Activated T-cell treated with anti-CD3 and anti-CD28 coated beads for 1 hour (primary cell): Measurements from ENCODE around the gene IFT43.
"Not testable (repeated sequence)": the region's sequence is repeated elsewhere in the genome, so short reads cannot be mapped to it uniquely, and the experiment has no call there.

Experiments
- DNase-seq: peaks from one replicate; pipeline ENCODE4 v3.0.0-alpha.2; 2020; ENCODE audit warnings: low read depth

IFT43 gene

GRCh38 chr14:75980856-75981255, 4.7 kb upstream of the IFT43 start:
- DNase-seq, result no peak

DNA sequence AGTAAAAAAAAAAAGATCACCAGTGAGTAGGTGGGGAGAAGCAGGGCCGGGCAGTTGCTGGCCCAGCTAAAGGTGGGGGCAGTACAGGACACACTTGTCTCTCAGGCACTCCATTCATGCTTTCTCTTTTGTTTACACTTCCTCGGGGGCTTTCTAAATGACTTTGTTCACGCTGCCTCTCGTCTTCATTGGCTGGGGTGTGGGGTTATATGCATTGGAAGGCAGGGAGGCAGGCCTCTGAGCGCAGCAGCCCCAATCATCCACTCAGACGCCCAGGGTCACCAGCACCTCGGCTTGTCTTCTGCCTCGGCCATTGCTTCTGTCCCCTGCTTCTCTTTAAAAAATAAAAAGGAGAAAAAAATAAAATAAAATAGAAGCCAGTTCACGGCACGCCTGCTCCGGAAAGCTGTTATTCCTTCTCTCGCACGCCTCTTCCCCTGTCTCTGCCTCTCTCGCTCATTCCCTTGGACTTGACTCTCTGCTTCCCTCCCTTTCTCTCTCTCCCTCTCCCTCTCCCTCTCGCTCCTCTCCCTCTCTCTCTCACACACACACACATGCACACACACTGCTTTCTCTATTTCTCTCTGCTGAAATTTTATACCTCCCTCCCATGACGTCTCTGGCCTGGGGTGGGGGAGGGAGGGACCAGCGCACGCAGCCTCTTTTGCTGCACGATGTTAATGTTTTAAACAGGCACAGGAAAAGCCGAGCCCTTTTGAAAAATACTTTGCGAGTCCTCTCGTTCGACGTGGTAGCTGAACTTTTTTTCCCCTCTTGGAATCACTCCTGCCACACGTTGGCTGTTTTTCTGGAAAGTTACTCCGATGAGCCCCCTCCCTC, 3.9 kb upstream of the IFT43 start, which contains the start of gene TGFB3:
Gene TGFB3, minus strand, starts transcription at position 570 of the 840 bp plus-strand sequence. CDS start 1,102 bp downstream, outside the sequence.
- DNase-seq, result peak; percentile 33

DNA sequence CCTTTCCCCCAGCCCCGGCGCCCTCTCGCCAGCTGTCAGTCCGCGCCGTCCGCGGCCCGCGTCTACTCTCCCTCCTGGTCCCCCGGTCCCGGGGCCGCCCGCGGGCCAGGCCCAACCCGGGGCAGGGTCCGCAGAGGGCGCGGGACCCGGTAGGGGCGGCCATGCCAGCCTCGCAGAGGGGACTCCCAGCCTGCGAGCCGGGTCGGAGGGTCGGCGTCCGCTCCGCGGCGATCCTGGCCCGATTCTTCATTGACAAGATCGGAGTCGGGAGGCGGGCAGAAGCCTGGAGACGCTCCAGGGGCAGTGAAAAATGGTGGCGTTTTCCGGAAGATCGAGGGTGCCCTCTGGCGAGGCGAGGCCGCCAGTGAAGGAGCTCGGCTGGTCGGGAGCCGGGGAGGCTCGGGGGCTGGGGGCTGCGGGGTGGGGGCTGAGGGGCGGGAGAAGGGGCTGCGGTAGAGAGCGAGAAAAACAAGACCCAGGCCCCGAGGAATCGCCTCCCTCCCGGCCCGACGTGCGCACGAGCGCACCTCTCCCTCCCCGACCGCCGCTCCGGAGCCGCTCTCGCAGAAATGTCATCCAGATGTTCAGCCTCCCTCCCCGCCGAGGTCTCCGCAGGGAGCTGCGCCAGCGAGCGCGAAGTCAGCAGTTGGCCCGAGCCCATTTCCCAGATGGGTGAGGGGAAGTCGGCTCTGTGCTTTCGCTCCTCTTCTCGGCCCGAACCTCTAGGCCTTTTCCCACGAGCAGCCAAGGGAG, 3.1 kb upstream of the IFT43 start:
- DNase-seq, result peak; percentile 68

DNA sequence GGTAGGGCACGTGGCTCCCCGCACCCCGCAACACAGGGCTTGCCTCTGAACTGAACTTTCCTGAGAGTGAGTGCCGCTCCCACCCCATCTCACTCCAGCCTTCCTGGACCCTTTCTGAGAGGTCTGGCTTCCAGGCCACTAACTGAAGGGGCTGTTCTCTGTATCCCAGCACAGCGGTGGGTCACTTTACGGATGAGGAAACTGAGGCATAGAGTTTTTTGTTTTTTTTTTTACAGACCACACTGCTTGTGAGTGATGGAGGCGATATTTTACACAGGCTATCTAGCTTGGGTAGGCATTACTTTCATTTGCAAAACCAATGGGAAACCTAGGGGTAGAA, 2.6 kb upstream of the IFT43 start:
- DNase-seq, result no peak

- no peak for DNase-seq
These were observed 889 bp upstream of the IFT43 start for GRCh38 chr14:75984674-75985073.

DNA sequence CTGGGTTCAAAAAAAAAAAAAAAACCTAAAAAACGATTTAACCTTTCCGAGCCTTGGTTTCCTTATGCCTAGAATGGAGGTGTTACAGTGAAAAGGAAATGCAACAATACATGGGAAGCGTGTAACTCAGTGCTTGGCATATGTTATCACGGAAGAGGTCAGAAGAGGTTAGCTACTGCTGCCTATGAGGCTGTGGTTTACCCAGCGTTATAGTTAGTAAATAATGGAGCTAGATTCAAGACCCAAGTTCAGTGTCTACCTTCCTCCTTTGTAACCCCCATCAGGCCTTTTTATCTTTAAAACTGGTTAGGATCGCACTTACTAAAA, 839 bp downstream of the IFT43 start:
- DNase-seq, result no peak

- DNase-seq, result no peak
These were observed 1.8 kb downstream of the IFT43 start for GRCh38 chr14:75987201-75987970.

- DNase-seq, result no peak
These were observed 3.6 kb downstream of the IFT43 start for GRCh38 chr14:75989134-75989533.

DNA sequence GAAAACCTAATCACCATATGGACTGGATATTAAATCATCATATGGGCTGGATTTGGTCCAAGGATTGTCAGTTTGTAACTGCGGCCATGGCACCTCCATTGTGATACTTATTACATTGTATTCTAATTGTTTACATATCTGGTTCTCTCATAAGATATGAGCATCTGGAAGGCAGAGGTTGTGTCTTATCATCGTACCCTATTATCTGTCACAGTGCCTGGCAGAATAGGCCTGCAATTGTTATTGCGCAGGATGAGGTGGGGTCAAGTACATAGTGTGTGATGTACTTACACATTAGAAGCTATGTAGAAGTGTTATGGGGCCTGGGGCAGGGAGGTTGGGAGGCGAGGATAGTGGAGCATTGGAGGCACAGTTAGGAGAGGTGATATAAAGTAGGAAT, 4.7 kb downstream of the IFT43 start:
- no peak for DNase-seq

DNA sequence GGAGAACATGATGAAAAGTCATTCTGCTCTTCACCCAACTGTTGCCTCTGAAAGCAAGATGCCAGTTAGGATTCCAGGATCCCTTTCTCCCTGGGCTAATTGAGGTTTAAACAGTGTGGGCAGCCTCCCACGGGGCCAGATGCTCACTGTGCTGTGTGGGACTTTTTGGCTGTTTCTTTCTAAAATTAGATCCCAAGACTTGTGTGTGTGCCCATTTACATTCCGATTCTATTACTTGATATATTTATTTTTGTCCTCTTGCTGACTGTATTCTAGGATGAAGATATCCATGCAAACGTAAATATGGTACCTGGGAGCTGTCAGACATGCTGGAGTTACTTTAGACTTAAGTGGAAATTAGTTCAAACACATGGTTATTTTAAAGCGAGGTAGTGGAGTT, 6.2 kb downstream of the IFT43 start:
- no peak for DNase-seq

- DNase-seq, result no peak
These were observed 8.0 kb downstream of the IFT43 start for GRCh38 chr14:75993567-75994041.

- no peak for DNase-seq
These were observed 9.9 kb downstream of the IFT43 start for GRCh38 chr14:75995372-75996041.

GRCh38 chr14:75996488-75996887, 10.9 kb downstream of the IFT43 start:
- no peak for DNase-seq

DNA sequence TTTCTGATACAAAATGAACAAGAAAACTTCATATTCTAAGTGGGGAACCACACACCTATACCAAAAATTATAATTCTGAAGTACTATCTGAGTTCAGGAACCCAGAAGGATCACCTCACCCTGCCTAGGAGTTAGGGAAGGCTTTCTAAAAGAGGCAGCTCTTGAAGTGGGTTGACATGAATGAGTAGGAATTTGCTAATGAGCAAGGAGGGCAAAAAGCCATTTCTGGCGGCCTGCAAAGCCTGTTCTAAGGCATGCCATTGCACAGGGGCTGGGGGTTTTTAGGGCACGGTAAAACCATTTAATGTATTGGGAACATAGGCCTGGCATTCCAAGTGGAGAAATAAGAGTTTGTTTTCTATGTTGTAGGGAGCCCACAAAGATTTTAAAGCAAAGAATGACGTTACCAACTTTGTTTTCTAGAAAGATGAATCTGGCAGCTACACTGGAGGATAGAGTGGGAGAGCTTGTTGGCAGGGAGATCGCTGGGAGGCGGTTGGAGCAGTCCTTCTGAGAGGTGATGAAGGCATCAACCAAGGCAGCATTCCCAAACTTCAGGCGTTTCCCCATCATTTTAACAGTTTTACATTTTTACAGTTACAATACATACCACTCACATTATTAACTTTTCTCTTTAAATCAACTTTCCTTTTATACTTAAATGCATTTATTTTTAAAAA, 14.1 kb downstream of the IFT43 start:
- no peak for DNase-seq

DNA sequence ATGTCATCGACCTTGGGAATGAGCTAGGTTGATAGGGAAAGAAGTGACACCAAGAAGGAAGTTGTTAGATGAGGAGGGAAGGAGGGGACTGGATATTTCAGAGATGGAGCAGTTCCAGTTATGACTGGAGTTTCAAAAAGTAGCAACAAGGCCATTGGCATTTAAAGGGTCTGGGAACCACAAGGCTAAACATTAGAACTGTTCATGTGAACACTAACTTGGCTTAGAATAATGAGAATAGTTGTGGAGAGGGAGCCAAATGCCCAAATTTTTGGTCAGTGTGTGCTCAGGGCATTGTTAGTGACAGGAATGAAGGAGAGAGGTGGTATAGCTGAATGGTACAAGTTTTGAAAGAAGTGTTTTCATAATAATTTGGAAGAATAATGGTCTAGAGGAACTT, 16.8 kb downstream of the IFT43 start:
- DNase-seq, result no peak

DNA sequence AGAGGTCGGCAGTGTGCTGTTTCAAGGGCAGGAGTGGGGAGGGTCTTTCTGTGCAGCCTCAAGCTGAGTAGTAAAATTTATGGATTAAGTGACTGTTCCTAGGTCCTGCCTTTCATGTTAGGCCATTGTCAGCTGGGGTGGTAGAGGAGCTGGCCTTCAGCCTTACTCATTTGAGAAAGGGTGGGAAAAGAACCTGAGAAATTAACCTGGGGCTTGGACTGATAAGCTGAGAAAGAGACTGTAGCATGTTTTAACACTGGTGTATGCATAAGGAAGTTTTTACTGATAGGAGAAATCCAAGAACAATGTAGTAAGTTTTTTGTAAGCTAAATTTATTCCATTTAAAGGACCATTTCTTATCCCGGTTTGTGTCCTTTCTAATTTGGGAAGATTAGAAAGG, 20.7 kb downstream of the IFT43 start:
- no peak for DNase-seq

GRCh38 chr14:76007379-76007778, 21.8 kb downstream of the IFT43 start:
- no peak for DNase-seq

- no peak for DNase-seq
These were observed 22.3 kb downstream of the IFT43 start for GRCh38 chr14:76007852-76008251.

- not testable (repeated sequence) for DNase-seq
These were observed 24.1 kb downstream of the IFT43 start for GRCh38 chr14:76009627-76010026.

GRCh38 chr14:76011930-76012329, 26.4 kb downstream of the IFT43 start:
- DNase-seq, result no peak

GRCh38 chr14:76012354-76012753, 26.8 kb downstream of the IFT43 start:
- DNase-seq, result no peak

- no peak for DNase-seq
These were observed 29.6 kb downstream of the IFT43 start for GRCh38 chr14:76015191-76015590.
